PC-3 (cell line): Measurements from ENCODE around the gene ST3GAL3. TPM values are rescaled to one million over a fixed set of nuclear protein-coding genes. Genes with fewer than 3 reads are reported as not detected.
A peak's percentile ranks its signal among the peaks of the same experiment; 100 is the strongest.

Source experiments
- ATAC-seq: fragments of 200-7000 bp; cut with Tn5 transposase; 2 replicates; pipeline ENCODE4 v1.9.1; 2020; ENCODE audit warnings: mild to moderate bottlenecking, moderate library complexity
- BruUV-seq: library from RNA; stranded (reverse); fragments of 400-500 nt; replicated peaks from 2 replicates; lab custom pipeline; 2021; lab: Mats Ljungman, UMichigan
- CTCF ChIA-PET: fragments of 300-600 bp; sonication (Branson Sonifier 250); formaldehyde crosslinking; loops from one replicate; lab custom pipeline; 2022; ENCODE audit warnings: antibody characterized with exemption; lab: Charles Lee
- POLR2A ChIA-PET: fragments of 300-600 bp; sonication (Branson Sonifier 250); formaldehyde crosslinking; loops from one replicate; lab custom pipeline; 2022; ENCODE audit warnings: antibody characterized with exemption; ENCODE audit not compliant: unreplicated experiment; lab: Charles Lee
- DNase-seq: peaks from one replicate; pipeline ENCODE4 v3.0.0-alpha.2; 2015
- H2AFZ ChIP-seq: fragments of 300-600 bp; sonication (generic); 2 replicates; pipeline ENCODE4 v1.6.0; 2016; ENCODE audit warnings: antibody characterized with exemption, low read length
- H3F3A ChIP-seq: fragments of 300-600 bp; sonication (generic); one replicate; pipeline ENCODE4 v1.6.0; 2017; ENCODE audit warnings: antibody characterized with exemption, low read length, control low read depth, mild to moderate bottlenecking; ENCODE audit not compliant: unreplicated experiment
- H3K27ac ChIP-seq: fragments of 300-600 bp; sonication (generic); 2 replicates; pipeline ENCODE4 v1.5.1; 2016; ENCODE audit warnings: mild to moderate bottlenecking, low read length
- H3K27me3 ChIP-seq: fragments of 300-600 bp; sonication (generic); 2 replicates; pipeline ENCODE4 v1.6.1; 2016; ENCODE audit warnings: low read length, mixed read lengths
- H3K36me3 ChIP-seq: fragments of 300-600 bp; sonication (generic); 2 replicates; pipeline ENCODE4 v1.6.1; 2016; ENCODE audit warnings: low read depth, mixed run types, low read length, mixed read lengths
- H3K4me1 ChIP-seq: fragments of 300-600 bp; sonication (generic); 2 replicates; pipeline ENCODE4 v1.5.1; 2016; ENCODE audit warnings: low read length; ENCODE audit not compliant: insufficient read depth
- H3K4me2 ChIP-seq: fragments of 300-600 bp; sonication (generic); 2 replicates; pipeline ENCODE4 v1.6.0; 2016; ENCODE audit warnings: low read length
- H3K4me3 ChIP-seq: fragments of 300-600 bp; sonication (generic); 2 replicates; pipeline ENCODE4 v1.5.1; 2016; ENCODE audit warnings: mild to moderate bottlenecking, low read length, mixed read lengths
- H3K79me2 ChIP-seq: fragments of 300-600 bp; sonication (generic); 2 replicates; pipeline ENCODE4 v1.6.1; 2017; ENCODE audit warnings: low read length, mixed read lengths
- H3K9ac ChIP-seq: fragments of 300-600 bp; sonication (generic); 2 replicates; pipeline ENCODE4 v1.6.0; 2016; ENCODE audit warnings: mild to moderate bottlenecking, low read length
- H3K9me2 ChIP-seq: fragments of 300-600 bp; sonication (generic); replicated peaks from 2 replicates; pipeline ENCODE4 v1.6.1; 2016; ENCODE audit warnings: mixed run types, low read length, mixed read lengths
- H3K9me3 ChIP-seq: fragments of 300-600 bp; sonication (generic); 2 replicates; pipeline ENCODE4 v1.6.1; 2016; ENCODE audit warnings: low read length, mixed read lengths
- H4K20me1 ChIP-seq: fragments of 300-600 bp; sonication (generic); 2 replicates; pipeline ENCODE4 v1.6.1; 2016; ENCODE audit warnings: low read length, mixed read lengths
- CTCF ChIP-seq: fragments of 300-600 bp; sonication (generic); conservative IDR thresholded peaks from 2 replicates; pipeline ENCODE4 v1.5.1; 2017; ENCODE audit warnings: antibody characterized with exemption, low read depth, mild to moderate bottlenecking, low read length
- EZH2 ChIP-seq: fragments of 300-600 bp; sonication (generic); IDR thresholded peaks from one replicate; pipeline ENCODE4 v1.6.1; 2017; ENCODE audit warnings: antibody characterized with exemption, mild to moderate bottlenecking, low read length; ENCODE audit not compliant: unreplicated experiment
- EZH2phosphoT487 ChIP-seq: fragments of 300-600 bp; sonication (generic); IDR thresholded peaks from 2 replicates; pipeline ENCODE4 v1.6.1; 2018; ENCODE audit warnings: mild to moderate bottlenecking, antibody characterized with exemption, low read length, borderline replicate concordance
- intact Hi-C: fragments of 100-400 bp; cut with micrococcal nuclease; formaldehyde crosslinking; loops from 2 replicates; pipeline ENCODE4 v1.9.0; 2023
- total RNA-seq: library from RNA; depleted of rRNA; stranded (reverse); fragments of >200 nt; gene quantifications from 2 replicates; pipeline ENCODE4 v1.2.3, GENCODE V29; 2014

ST3GAL3 gene
- total RNA-seq, 1 experiment from 2014 or later = 9.0 TPM

DNA sequence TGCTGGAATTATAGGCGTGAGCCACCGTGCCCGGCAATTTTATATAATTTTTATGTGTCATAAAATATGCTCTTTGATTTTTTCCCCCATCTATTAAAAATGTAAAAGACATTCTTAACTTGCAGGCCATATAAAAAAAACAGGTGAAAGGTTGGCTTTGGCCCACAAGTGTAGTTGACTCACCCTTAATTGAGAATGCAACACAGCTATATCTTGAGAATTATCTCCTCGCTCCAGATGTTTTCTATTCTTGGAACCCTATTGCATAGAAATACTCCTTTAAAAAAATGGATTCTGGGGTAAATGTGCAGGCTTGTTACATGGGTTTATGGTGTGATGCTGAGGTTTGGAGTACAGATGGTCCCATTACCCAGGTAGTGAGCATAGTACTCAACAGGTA lies 112.0 kb downstream of the ST3GAL3 start:
- Histone ChIP-seq H2AFZ (no peak overlapping the region), H3K4me1 (peaks cover 40% of the 10 kb centered on the region), H3K4me2 (no peak overlapping the region), H4K20me1 (no peaks in the 10 kb centered on the region), H3K36me3 (peaks cover 7% of the 10 kb centered on the region; the same call in 1 of the 2 replicates), H3K27me3 (no peaks in the 10 kb centered on the region), H3K9me2 (no peaks in the 10 kb centered on the region), H3F3A (peaks cover 7% of the 10 kb centered on the region), H3K9ac (no peak overlapping the region), H3K79me2 (no peaks in the 10 kb centered on the region), H3K9me3 (no peaks in the 10 kb centered on the region), H3K4me3 (no peak overlapping the region), H3K27ac (no peak overlapping the region)
- TF ChIP-seq CTCF (no peak), EZH2phosphoT487 (no peak), EZH2 (no peak)
- ATAC-seq = no peak
- ChIA-PET CTCF (no interaction called here), POLR2A (no interaction called here)
- BruUV-seq = no TSS peak
- intact Hi-C loops = no loop called here
- no peak for DNase-seq

- peaks cover 7% of the 10 kb centered on the region for H3F3A ChIP-seq
- peak overlapping the region; percentile 72 for H3K4me2 ChIP-seq
- H4K20me1 ChIP-seq = no peaks in the 10 kb centered on the region
- no peaks in the 10 kb centered on the region for H3K9me3 ChIP-seq
- H3K4me3 ChIP-seq = peak overlapping the region; percentile 3; the same call in 1 of the 2 replicates
- peaks cover 7% of the 10 kb centered on the region; the same call in 1 of the 2 replicates for H3K36me3 ChIP-seq
- ChIA-PET POLR2A (interaction anchor here (0.6 kb wide), 1 partner anchor 125 kb away, joined by 4 read pairs; no protein-coding TSS in a partner anchor), CTCF (no interaction called here)
- H3K79me2 ChIP-seq = no peaks in the 10 kb centered on the region
- peaks cover 53% of the 10 kb centered on the region for H3K4me1 ChIP-seq
- H3K9me2 ChIP-seq = no peaks in the 10 kb centered on the region
- ATAC-seq (no peak), DNase-seq (peak; percentile 73)
- intact Hi-C loops = no loop called here
- H3K9ac ChIP-seq = peak overlapping the region; percentile 24; the same call in 1 of the 2 replicates
- BruUV-seq = no TSS peak
- TF ChIP-seq EZH2 = no peak
- no peak for TF ChIP-seq EZH2phosphoT487
- no peak for TF ChIP-seq CTCF
- H2AFZ ChIP-seq = no peak overlapping the region
- peak overlapping the region; percentile 83 for H3K27ac ChIP-seq
- H3K27me3 ChIP-seq = no peaks in the 10 kb centered on the region
Observed at GRCh38 chr1:43821471-43821870, 114.1 kb downstream of the ST3GAL3 start.

DNA sequence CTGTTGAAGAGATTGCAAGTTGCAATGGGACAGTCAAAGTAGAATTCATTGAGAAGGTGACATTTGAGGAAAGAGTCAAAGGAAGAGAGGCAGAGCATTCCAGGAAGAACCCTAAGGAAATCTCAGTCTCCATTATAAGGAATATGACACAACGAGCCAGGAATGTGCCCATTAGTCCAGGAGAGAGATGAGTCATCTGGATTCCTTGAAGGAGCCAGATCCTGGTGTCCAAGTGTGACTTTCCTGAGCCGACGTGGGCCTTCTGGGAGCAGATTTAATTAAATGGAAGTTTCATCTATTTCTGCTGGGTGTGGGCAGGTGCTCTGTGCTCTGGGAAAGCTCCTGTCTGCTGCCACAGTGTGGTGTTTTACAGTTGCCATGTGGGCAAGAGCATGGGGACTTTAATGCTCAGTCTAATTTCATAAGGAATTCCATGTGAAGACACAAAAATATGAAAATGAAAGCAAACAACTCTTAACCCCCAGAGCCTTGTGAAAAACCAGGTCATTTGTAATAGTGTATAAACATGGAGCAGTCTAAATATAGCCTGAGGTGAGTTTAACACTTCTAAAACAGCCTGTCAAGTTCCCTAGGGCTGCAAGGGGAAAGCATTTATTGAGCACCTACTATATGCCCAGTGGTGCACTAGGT lies 114.8 kb downstream of the ST3GAL3 start:
- H3K79me2 ChIP-seq = no peaks in the 10 kb centered on the region
- TF ChIP-seq EZH2phosphoT487 = no peak
- no peak for TF ChIP-seq EZH2
- no peak for TF ChIP-seq CTCF
- H3K9ac ChIP-seq = peak overlapping the region; percentile 24; the same call in 1 of the 2 replicates

More for the DNA sequence above, 114.8 kb downstream of the ST3GAL3 start:
- CTCF ChIA-PET = no interaction called here
- peak overlapping the region; percentile 47 for H3K4me3 ChIP-seq
- intact Hi-C loops = loop anchor here (2.0 kb wide), 1 partner anchor 59 kb away; no protein-coding TSS in a partner anchor
- ATAC-seq (peak; percentile 94), DNase-seq (peak; percentile 95)
- peaks cover 53% of the 10 kb centered on the region for H3K4me1 ChIP-seq
- peak overlapping the region; percentile 83 for H3K27ac ChIP-seq
- no peaks in the 10 kb centered on the region for H4K20me1 ChIP-seq
- peak overlapping the region; percentile 44 for H2AFZ ChIP-seq
- no peaks in the 10 kb centered on the region for H3K9me3 ChIP-seq
- POLR2A ChIA-PET = no interaction called here
- peaks cover 7% of the 10 kb centered on the region for H3F3A ChIP-seq
- H3K36me3 ChIP-seq = peaks cover 7% of the 10 kb centered on the region; the same call in 1 of the 2 replicates
- no peaks in the 10 kb centered on the region for H3K27me3 ChIP-seq
- H3K4me2 ChIP-seq = peak overlapping the region; percentile 72
- no peaks in the 10 kb centered on the region for H3K9me2 ChIP-seq
- no TSS peak for BruUV-seq
